ENCODE results near the gene SSTR5. TPM values are rescaled to one million over a fixed set of nuclear protein-coding genes. Genes with fewer than 3 reads are reported as not detected.

Gene SSTR5
- total and polyA plus RNA-seq, 2 of the 4 experiments (the other 2 are of a cell fraction): not detected

GRCh38 chr16:1122398-1122765, 49.8 kb downstream of the SSTR5 start:
- Histone ChIP-seq H3K9me1 (ENCODE audit: insufficient read depth, low read length) (no peaks in the 10 kb centered on the region), H3K27me3 (ENCODE audit: control insufficient read depth, insufficient read depth, low read length) (peaks cover 15% of the 10 kb centered on the region; the same call in 1 of the 2 replicates)
- intact Hi-C loops (cut with micrococcal nuclease): no loop called here

More at GRCh38 chr16:1122398-1122765, 49.8 kb downstream of the SSTR5 start:
- no peak overlapping the region for H2BK120ac ChIP-seq (ENCODE audit: low read depth, low read length)
- H4K5ac ChIP-seq (ENCODE audit: low read depth, low read length): no peak overlapping the region
- no peak overlapping the region for H2AK9ac ChIP-seq (replicated peaks; ENCODE audit: low read depth, low read length, poor library complexity)
- no peak overlapping the region for H3K14ac ChIP-seq (replicated peaks; ENCODE audit: low read depth, low read length)
- in situ Hi-C loops (cut with MboI; ENCODE audit: low sequenced_read_pairs) (no loop called here), dilution Hi-C loops (cut with HindIII; ENCODE audit: low sequenced_read_pairs, unreplicated experiment) (no loop called here)
- no peak overlapping the region for H3K18ac ChIP-seq (ENCODE audit: low read depth, low read length)
- no CpG with 5 or more reads among the region's 14 CpGs for WGBS, 2 experiments (ENCODE audit: extremely low coverage in 2 of 2, insufficient read length in 1 of 2)
- H2AK5ac ChIP-seq (ENCODE audit: low read depth, low read length): no peak overlapping the region
- no peak for DNase-seq
- BruUV-seq (replicated peaks): no TSS peak
- ChIA-PET POLR2A (ENCODE audit: unreplicated experiment) (no interaction called here), CTCF (no interaction called here)
- H4K20me1 ChIP-seq (ENCODE audit: insufficient read depth, low read length): no peaks in the 10 kb centered on the region
- H3K36me3 ChIP-seq (ENCODE audit: control insufficient read depth, insufficient read depth, low read length): no peaks in the 10 kb centered on the region
- no peak overlapping the region for H3K27ac ChIP-seq (ENCODE audit: insufficient read depth, low read length)
- no peak overlapping the region for H2AFZ ChIP-seq (replicated peaks; ENCODE audit: low read length, poor library complexity)
- no peak overlapping the region for H4K91ac ChIP-seq (ENCODE audit: insufficient read depth, low read depth, low read length)
- no peak overlapping the region for H3K9ac ChIP-seq (ENCODE audit: low read depth, low read length)
- no peak overlapping the region for H2BK20ac ChIP-seq (ENCODE audit: low read depth, low read length)
- no peak overlapping the region for H3K4me2 ChIP-seq (ENCODE audit: low read depth, low read length)
- H3K79me1 ChIP-seq (ENCODE audit: low read depth in 1 of 2, low read length in 2 of 2): no peaks in the 10 kb centered on the region
- H3K56ac ChIP-seq (ENCODE audit: extremely low read depth, insufficient read depth, low read length): no peak overlapping the region
- no peak for TF ChIP-seq RAD21 (IDR thresholded peaks at IDR 0.05; ENCODE audit: low read length)
- TF ChIP-seq CTCF (conservative IDR thresholded peaks at IDR 0.05; ENCODE audit: low read depth, low read length): no peak
- TF ChIP-seq CEBPB (IDR thresholded peaks at IDR 0.05; ENCODE audit: low read depth, low read length): no peak
- no peak for TF ChIP-seq MAZ (IDR thresholded peaks at IDR 0.05; ENCODE audit: borderline replicate concordance, low read depth, low read length)
- no peak for TF ChIP-seq USF2 (IDR thresholded peaks at IDR 0.05; ENCODE audit: low read depth, low read length)
- TF ChIP-seq NFE2L2 (IDR thresholded peaks at IDR 0.05; ENCODE audit: low read depth, low read length): no peak
- TF ChIP-seq BHLHE40 (IDR thresholded peaks at IDR 0.05; ENCODE audit: low read depth, low read length): no peak
- TF ChIP-seq SMC3 (IDR thresholded peaks at IDR 0.05; ENCODE audit: low read depth, low read length): no peak
- TF ChIP-seq CHD1 (IDR thresholded peaks at IDR 0.05; ENCODE audit: low read depth, low read length): no peak
- no peak for ATAC-seq (ENCODE audit: low read depth)
- no peak overlapping the region for H3K4ac ChIP-seq (ENCODE audit: low read depth, low read length)
- no peak overlapping the region for H2BK15ac ChIP-seq (ENCODE audit: low read depth, low read length)
- H3K23ac ChIP-seq (ENCODE audit: low read depth, low read length): no peak overlapping the region
- H2BK5ac ChIP-seq (ENCODE audit: low read depth, low read length, poor library complexity, severe bottlenecking): no peak overlapping the region
- no peak overlapping the region for H3K4me3 ChIP-seq (ENCODE audit: insufficient read depth, low read depth, low read length)
- peaks cover 2% of the 10 kb centered on the region; the same call in 1 of the 2 replicates for H3K4me1 ChIP-seq (ENCODE audit: control insufficient read depth, insufficient read depth, low read length)
- no peaks in the 10 kb centered on the region for H3K9me3 ChIP-seq (ENCODE audit: control insufficient read depth, insufficient read depth, low read length)
- no peak overlapping the region for H4K8ac ChIP-seq (ENCODE audit: low read depth in 2 of 2, low read length in 2 of 2)

Data from IMR-90 (cell line).